Motor neuron (in vitro differentiated cells): ENCODE measurements around the gene DLX2. TPM values are rescaled to one million over a fixed set of nuclear protein-coding genes. Genes with fewer than 3 reads are reported as not detected.
"Not testable (repeated sequence)": the region's sequence is repeated elsewhere in the genome, so short reads cannot be mapped to it uniquely, and the experiment has no call there.

Experiments
- ATAC-seq, 8 experiments: fragments of 200-7000 bp; cut with Tn5 transposase; replicated peaks in 6 of 8; 2 replicates each; pipeline ENCODE4 v1.8.0; 2021; ENCODE audit warnings: mild to moderate bottlenecking in 8 of 8, moderate library complexity in 8 of 8
- H3K27ac ChIP-seq, 2 donors: fragments of 250-450 bp; sonication (Bioruptor Pico); 2 replicates each; pipeline ENCODE4 v1.9.0; 2021; ENCODE audit warnings: antibody characterized with exemption in 2 of 2, mild to moderate bottlenecking in 2 of 2, moderate library complexity in 1 of 2
- H3K4me1 ChIP-seq, 2 donors: fragments of 250-450 bp; sonication (Bioruptor Pico); replicated peaks in 1 of 2; 2 replicates each; pipeline ENCODE4 v1.6.1; 2021; ENCODE audit warnings: antibody characterized with exemption in 2 of 2, mild to moderate bottlenecking in 2 of 2, moderate library complexity in 1 of 2
- H3K4me3 ChIP-seq, 5 donors: fragments of 250-450 bp; sonication (Bioruptor Pico); 2 replicates each; pipeline ENCODE4 v1.9.0; 2021; ENCODE audit warnings: antibody characterized with exemption in 5 of 5, mild to moderate bottlenecking in 5 of 5, moderate library complexity in 4 of 5
- WGBS, 10 experiments: fragments of 450-650 bp; shearing (Covaris generic); methylation state at CpG; one replicate each; pipeline ENCODE4 v1.0.0; 2022; 5-methylcytosine and 5-hydroxymethylcytosine counted together
- in situ Hi-C, 9 experiments: fragments of 400-800 bp; cut with MboI; loops; one replicate each; pipeline ENCODE4 v1.15.0; 2021; ENCODE audit warnings: low sequenced_read_pairs in 9 of 9, low pct_unique_long_range_greater_than_20kb in 2 of 9; ENCODE audit not compliant: unreplicated experiment in 9 of 9
- total RNA-seq, 8 experiments: library from RNA; unstranded; fragments of 300-600 nt; gene quantifications; 2 replicates each; pipeline versions ENCODE4 v1.2.3 to v1.2.4, GENCODE V29; 2022

DLX2 gene
- total RNA-seq, 8 experiments from 2014 or later, result 0.05 to 19.2 (median 0.32) TPM

DNA sequence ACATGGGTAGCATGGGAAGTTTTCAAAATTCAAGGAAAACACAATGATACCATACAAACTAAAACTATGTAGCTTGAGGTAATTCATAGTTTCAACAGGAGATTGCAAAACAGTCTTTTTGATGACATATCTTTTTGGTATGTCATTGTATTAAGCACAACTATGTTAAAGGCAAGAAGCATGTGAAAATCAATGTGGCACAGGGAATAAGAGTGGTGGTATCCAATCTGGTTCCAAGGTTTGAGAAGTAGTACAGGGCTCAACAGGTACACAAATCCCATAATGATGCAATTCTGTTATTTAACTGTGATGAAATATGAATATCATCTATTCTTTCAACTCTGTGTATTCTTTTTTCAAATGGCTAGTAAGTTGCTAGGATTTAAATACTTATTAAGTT lies 16.4 kb upstream of the DLX2 start:
- Histone ChIP-seq H3K27ac (no peak overlapping the region), H3K4me1 (no peaks in the 10 kb centered on the region), H3K4me3 (no peak overlapping the region)
- in situ Hi-C loops, result loop anchor here in 5 of 9 experiments (25.0 kb wide), 5 partner anchors 182 to 557 kb away; no protein-coding TSS in a partner anchor
- peak in 2 of 8 experiments; percentile 20 to 32 for ATAC-seq

DNA sequence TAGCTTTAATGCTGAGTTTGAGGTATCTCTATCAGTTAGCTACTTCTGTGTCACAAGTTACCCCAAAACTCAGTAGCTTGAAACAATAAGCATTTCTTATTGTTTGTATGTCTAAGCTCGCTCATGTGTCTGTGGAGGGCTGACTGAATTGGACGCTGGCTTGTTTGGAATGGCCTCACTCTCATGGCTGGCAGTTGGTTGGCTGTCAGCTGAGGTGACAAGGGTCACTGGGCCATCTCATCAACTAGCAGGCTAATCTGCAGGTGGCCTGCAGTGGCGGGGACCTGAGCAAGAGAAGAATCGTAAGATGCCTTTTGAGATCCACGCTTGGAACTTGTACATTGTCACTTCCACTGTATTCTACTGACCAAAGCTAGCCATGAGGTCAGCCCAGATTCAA lies 13.4 kb upstream of the DLX2 start:
- Histone ChIP-seq H3K4me1 (no peaks in the 10 kb centered on the region), H3K4me3 (no peak overlapping the region), H3K27ac (no peak overlapping the region)
- WGBS, 10 experiments, result 0 to 100% (median 79%) methylated on average over 1 to 4 of the region's 5 CpGs; no CpG with 5 or more reads in 2 of the 10 experiments
- ATAC-seq, result no peak
- in situ Hi-C loops, result loop anchor here in 5 of 9 experiments (25.0 kb wide), 5 partner anchors 179 to 554 kb away; no protein-coding TSS in a partner anchor

DNA sequence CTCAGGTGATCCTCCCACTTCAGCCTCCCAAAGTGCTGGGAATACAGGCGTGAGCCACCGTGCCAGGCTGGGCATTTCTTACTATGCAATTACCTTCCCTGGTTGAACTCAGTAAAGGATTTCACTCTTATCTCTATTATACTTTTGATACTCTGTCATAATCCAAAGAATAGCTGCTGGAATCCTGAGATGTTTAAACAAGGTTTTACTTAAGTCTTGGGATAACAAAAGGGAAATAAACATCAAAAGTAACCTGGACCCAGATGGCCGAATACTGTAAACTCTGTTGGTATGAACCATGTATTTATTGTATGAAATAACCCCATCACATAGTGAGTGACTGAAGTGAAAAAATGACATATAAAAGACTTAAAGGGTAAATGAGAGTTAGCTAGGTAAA lies 11.9 kb upstream of the DLX2 start:
- WGBS, 10 experiments, result 34 to 100% (median 80%) methylated on average over 1 to 3 of the region's 3 CpGs; no CpG with 5 or more reads in 1 of the 10 experiments
- H3K4me3 ChIP-seq, result no peak overlapping the region
- no peak for ATAC-seq
- no peak overlapping the region for H3K27ac ChIP-seq
- H3K4me1 ChIP-seq, result no peaks in the 10 kb centered on the region
- in situ Hi-C loops, result loop anchor here in 5 of 9 experiments (25.0 kb wide), 5 partner anchors 177 to 552 kb away; no protein-coding TSS in a partner anchor

DNA sequence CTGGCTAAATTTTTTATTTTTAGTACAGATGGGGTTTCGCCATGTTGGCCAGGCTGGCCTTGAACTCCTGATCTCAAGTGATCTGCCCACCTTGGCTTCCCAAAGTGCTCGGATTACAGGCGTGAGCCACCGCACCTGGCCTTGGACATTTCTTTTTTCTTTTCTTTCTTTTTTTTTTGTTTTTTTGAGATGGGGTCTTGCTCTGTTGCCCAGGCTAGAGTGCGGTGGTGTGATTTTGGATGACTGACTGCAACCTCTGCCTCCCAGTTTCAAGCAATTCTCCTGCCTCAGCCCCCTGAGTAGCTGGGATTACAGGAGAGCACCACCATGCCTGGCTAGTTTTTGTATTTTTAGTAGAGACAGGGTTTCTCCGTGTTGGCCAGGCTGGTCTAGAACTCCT lies 11.5 kb upstream of the DLX2 start:
- WGBS, 10 experiments, result 86 to 100% (median 91%) methylated on average over 3 to 6 of the region's 6 CpGs; no CpG with 5 or more reads in 2 of the 10 experiments
- H3K27ac ChIP-seq, H3K4me3 ChIP-seq, ATAC-seq, H3K4me1 ChIP-seq: not testable (repeated sequence)
- in situ Hi-C loops, result loop anchor here in 5 of 9 experiments (25.0 kb wide), 5 partner anchors 177 to 552 kb away; no protein-coding TSS in a partner anchor

DNA sequence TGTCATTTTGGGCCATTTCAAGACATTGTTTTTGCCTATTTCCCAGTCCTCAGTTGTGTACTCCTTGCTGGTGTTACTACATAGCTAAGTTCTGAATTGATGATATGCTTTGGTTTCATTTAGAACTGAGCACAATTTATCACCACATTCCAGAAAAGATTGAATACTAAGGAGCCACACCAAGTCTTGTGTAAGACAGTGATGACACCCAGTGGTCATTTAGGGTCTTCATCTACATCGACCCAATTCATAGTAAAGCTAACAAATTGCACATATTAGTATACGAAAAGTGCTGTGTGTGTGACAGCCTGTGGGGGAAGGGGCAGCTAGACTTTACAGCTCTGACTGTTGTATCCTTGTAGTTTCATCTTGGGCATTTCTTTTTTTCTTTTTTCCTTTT lies 10.9 kb upstream of the DLX2 start:
- 0 to 50% (median 27%) methylated on average over 1 to 2 of the region's 2 CpGs; no CpG with 5 or more reads in 1 of the 10 experiments for WGBS, 10 experiments
- ATAC-seq, result peak in 5 of 8 experiments; percentile 33 to 97 (median 89)
- in situ Hi-C loops, result loop anchor here in 5 of 9 experiments (25.0 kb wide), 5 partner anchors 176 to 551 kb away; no protein-coding TSS in a partner anchor
- no peak overlapping the region for H3K4me3 ChIP-seq
- H3K4me1 ChIP-seq, result no peaks in the 10 kb centered on the region
- no peak overlapping the region for H3K27ac ChIP-seq

DNA sequence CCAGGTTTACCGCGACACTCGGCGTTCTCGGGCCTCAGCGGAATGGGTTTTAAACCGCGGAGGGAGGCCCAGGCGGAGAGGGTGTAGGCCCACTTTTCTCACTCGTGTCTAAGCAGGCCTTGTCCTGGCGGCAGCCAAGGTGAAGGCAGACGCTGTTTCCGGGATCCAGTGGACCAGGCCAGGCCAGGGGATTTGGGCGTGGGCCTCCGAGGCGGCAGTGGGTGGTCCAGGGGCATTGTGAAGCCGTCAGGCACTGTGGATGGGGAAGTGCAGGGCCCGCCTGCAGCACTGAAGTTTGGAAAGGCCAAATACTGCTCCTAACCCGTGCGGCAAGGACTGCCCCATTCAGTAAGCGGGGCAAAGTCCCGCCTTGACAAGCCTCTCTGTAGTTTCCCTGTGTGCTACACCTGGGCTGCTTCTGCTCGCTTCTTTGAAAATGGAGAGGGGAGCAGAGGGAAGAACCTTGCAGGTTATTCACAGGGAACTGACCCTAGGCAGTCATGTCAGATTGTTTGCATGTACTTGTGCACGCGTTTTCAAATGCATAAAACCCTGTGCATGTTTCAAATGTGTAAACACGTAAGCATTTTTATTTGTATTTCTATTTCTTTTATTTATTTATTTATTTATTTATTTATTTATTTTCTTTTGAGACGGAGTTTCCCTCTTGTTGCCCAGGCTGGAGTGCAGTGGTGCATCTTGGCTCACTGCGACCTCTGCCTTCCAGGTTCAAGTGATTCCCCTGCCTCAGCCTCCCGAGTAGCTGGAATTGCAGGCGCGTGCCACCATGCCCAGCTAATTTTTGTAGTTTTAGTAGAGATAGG lies 7.5 kb upstream of the DLX2 start:
- in situ Hi-C loops, result loop anchor here in 5 of 9 experiments (10.0 to 25.0 kb wide), 6 partner anchors 173 to 548 kb away; no protein-coding TSS in a partner anchor
- no peak overlapping the region for H3K27ac ChIP-seq
- peaks cover 0 to 6% of the 10 kb centered on the region in 2 donors for H3K4me1 ChIP-seq
- 52 to 99% (median 77%) methylated on average over 5 to 21 of the region's 31 CpGs for whole genome bisulfite sequencing, 10 experiments
- H3K4me3 ChIP-seq, result no peak overlapping the region
- no peak for ATAC-seq

DNA sequence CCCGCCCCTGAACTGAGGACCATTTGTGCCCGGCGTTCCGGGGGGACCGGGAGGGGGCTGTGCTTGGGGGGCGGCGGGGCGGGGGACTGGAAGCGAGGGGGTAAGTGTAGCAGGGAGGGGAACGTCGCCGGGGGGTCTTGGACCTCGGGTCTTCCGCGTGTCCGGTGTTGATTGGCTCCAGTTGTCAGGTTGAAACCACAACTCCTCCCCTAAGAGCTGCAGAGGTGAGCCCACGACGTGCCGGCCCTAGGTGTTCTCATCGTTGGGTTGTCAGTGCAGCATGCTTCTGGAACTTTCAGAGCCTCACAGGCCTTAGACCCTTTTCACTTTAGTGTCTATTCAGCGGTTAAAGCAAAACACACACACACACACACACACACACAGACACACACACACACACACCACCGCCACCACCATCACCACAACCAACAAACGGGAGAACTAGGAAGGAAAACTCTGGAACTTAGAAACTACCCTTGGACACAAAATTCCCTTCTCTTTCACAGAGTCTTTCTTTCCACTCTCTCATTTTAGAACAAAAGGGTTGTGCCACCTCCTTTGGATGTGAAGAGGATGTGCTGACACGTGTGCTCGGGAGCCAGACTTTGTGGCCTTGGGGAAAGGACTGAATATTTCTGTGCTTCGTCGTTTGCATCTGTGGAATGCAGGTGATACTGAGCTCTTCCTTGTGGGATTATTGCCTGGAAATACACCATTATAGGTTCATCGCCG lies 6.7 kb upstream of the DLX2 start:
- ATAC-seq, result no peak
- Histone ChIP-seq H3K27ac (no peak overlapping the region), H3K4me1 (peaks cover 0 to 6% of the 10 kb centered on the region in 2 donors), H3K4me3 (no peak overlapping the region)
- 0 to 100% (median 79%) methylated on average over 1 to 6 of the region's 29 CpGs; no CpG with 5 or more reads in 3 of the 10 experiments for WGBS, 10 experiments
- in situ Hi-C loops, result loop anchor here in 5 of 9 experiments (10.0 to 25.0 kb wide), 6 partner anchors 172 to 547 kb away; no protein-coding TSS in a partner anchor

DNA sequence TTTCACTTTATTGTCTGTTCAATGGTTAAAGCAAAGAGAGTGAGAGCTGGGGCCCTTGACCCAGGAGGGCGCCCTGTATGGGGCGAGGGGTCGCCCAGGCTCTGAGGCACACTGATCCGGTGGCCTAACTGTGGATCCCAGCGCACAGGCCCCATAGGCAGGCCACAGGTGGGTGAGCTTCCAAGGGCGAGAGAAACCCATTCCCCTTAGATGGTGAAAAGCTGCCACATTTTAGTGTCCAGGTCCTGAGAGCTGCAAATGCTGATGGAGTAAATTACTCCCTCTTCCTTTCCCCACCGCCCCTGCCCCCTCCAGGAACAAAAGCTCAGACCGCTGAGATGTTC lies 5.9 kb upstream of the DLX2 start:
- in situ Hi-C loops, result loop anchor here in 5 of 9 experiments (10.0 to 25.0 kb wide), 6 partner anchors 171 to 546 kb away; no protein-coding TSS in a partner anchor
- Histone ChIP-seq H3K27ac (no peak overlapping the region), H3K4me1 (peaks cover 0 to 6% of the 10 kb centered on the region in 2 donors), H3K4me3 (no peak overlapping the region)
- WGBS, 10 experiments, result 0 to 40% (median 29%) methylated on average over 1 of the region's 8 CpGs; no CpG with 5 or more reads in 7 of the 10 experiments
- no peak for ATAC-seq

DNA sequence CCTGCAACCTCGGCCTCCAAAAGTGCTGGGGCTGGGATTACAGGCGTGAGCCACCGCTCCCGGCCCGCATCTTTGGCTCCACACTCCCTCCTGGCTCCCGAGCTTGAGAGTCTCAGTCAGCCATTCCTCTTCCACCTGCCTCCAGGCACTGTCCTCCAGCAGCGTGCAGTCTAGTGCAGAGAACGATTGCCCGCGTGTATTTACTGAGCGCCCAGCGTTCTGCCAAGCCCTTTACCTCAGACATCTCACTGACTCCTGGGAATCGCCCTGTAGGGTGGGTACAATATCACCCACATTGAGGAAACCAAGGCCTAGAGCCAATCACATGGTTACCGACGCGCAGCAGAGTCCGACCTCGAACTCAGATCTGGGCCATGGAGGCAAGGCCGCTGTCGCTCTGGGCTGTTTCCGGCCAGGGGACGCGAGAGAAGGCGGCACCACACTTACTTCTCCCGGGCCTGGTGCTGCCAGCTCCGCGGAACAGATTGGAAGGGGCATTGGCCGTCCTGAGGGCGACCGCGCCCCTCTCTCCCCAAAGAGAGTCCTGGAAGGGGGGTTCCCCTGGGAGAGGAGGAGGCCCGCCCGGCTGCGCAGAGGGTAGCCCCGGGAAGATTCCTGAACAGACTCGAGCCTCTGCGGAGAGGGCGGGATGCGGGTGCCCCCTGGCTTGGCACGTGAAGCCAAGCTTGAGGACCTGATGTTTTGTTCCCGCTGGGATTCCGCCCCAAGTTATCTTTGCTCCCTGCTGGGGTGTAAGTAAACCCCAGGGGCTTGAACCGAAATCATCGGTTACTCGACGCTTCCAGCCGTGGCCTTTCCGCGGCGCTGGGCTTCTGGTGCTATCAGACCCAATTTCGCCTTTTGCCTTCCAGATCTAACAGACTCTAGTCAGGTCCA lies 5.2 kb upstream of the DLX2 start:
- ATAC-seq, result no peak
- in situ Hi-C loops, result loop anchor here in 5 of 9 experiments (10.0 to 25.0 kb wide), 6 partner anchors 171 to 546 kb away; no protein-coding TSS in a partner anchor
- 20 to 68% (median 49%) methylated on average over 1 to 12 of the region's 51 CpGs; no CpG with 5 or more reads in 4 of the 10 experiments for WGBS, 10 experiments
- H3K4me3 ChIP-seq, result no peak overlapping the region
- peaks cover 3 to 6% of the 10 kb centered on the region in 2 donors for H3K4me1 ChIP-seq
- no peak overlapping the region for H3K27ac ChIP-seq

DNA sequence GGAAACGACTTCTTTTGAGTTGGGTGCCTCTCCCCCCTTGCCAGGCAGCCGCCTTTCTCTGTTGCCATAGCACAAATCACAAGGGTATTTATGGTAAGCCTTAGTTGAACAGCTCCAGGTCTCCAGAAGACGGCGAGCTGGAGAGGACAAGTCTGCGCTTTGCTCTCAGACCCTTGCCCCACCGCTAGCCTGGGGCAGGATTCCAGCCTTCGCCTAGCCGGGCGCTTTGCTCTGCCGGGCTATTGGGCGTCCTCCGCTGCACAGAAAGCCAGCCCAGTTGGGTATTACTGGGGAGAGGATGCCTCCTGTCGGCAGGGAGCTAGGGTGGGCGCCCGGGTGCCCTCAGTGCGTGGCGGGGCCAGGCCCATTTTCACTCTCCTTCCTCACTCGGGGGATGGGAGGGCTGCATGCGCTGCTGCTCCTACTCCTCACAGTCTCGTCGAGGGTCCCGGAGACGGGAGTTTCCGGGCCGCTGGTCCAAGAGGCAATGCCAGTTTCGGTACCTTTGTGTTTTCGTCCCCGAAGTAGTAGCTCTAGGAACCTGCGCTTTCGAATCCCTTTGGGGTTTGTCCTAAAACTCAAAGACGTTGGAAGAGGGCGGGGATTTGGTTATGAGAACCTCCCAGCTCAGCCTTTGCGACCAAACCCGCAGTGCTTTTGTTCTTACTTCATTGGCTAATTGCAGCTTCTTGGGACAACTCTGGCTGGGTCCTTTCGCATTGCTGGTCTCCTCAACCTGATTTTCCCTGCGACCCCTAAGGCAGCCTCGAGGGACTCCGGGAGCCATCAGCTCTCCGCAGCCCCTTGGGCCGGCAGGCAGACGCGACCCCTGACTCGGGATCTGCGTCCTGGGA lies 3.6 kb upstream of the DLX2 start:
- Histone ChIP-seq H3K4me1 (peaks cover 3 to 10% of the 10 kb centered on the region in 2 donors), H3K4me3 (peak overlapping the region in 2 of 5 donors; percentile 1 to 20), H3K27ac (no peak overlapping the region)
- in situ Hi-C loops, result loop anchor here in 5 of 9 experiments (10.0 to 25.0 kb wide), 6 partner anchors 169 to 544 kb away; no protein-coding TSS in a partner anchor
- ATAC-seq, result peak in 6 of 8 experiments; percentile 3 to 45 (median 20)
- 2 to 30% (median 10%) methylated on average over 2 to 24 of the region's 44 CpGs; no CpG with 5 or more reads in 3 of the 10 experiments for WGBS, 10 experiments

DNA sequence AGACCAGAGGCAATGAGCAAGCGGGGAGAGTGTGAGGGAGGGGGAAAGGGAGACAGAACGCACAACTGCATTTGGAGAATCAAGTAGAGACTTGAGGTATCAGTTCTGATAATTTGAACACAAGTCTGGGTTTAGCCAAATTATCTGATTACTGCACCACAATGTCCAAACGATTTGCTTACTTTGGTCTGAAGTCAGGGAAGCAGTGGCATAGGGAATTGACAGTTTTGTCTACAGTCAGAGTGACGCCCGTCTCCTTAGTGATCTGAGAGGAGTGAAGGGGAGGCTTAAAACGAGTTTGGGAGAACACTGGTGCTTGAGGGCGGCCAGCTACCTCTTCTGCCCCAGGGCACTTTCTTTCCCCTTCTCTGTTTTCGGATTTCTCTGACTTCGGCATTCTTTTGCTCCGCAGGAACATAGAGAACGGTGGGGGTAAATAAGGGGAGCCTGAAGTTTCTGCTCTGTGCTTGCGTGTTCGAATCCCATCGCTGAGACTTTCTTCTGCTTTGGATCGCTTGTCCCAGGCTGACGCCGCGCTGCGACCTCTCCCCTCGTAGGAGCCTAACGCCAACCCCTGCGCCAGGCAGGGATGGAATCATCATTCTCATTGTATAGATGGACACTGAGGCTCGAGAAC lies 2.9 kb upstream of the DLX2 start:
- in situ Hi-C loops, result loop anchor here in 5 of 9 experiments (10.0 to 25.0 kb wide), 6 partner anchors 168 to 543 kb away; no protein-coding TSS in a partner anchor

More for the DNA sequence above, 2.9 kb upstream of the DLX2 start:
- Histone ChIP-seq H3K4me3 (peak overlapping the region in 2 of 5 donors; percentile 1 to 20), H3K4me1 (peaks cover 3 to 10% of the 10 kb centered on the region in 2 donors), H3K27ac (no peak overlapping the region)
- no peak for ATAC-seq
- WGBS, 10 experiments, result 3 to 53% (median 17%) methylated on average over 1 to 15 of the region's 23 CpGs; no CpG with 5 or more reads in 2 of the 10 experiments
